ENCODE data around the gene HJV.

Gene HJV

GRCh38 chr1:146021050-146021445 is 487 bp downstream of the HJV start:
- no peak for DNase-seq

- no peak for DNase-seq
Observed at GRCh38 chr1:146020058-146021049, 1.2 kb downstream of the HJV start.

- DNase-seq = no peak
Observed at GRCh38 chr1:146019231-146020057, 2.1 kb downstream of the HJV start.

GRCh38 chr1:146016891-146017290 is 4.6 kb downstream of the HJV start:
- DNase-seq = no peak

GRCh38 chr1:146013559-146013922 is 8.0 kb downstream of the HJV start:
- no peak for DNase-seq

- DNase-seq = peak; percentile 18 to 74 (median 48)
Observed at GRCh38 chr1:146012703-146013558, 8.6 kb downstream of the HJV start.

GRCh38 chr1:146010126-146010738 is 11.3 kb downstream of the HJV start:
- no peak for DNase-seq

GRCh38 chr1:146007489-146008133 is 13.9 kb downstream of the HJV start:
- no peak for DNase-seq

- no peak for DNase-seq
Observed at GRCh38 chr1:146001709-146002108, 19.8 kb downstream of the HJV start.

- peak in 5 of 6 experiments; percentile 27 to 69 (median 50) for DNase-seq
Observed at GRCh38 chr1:145999321-146000024, 22.1 kb downstream of the HJV start.

GRCh38 chr1:145997718-145998023 is 23.9 kb downstream of the HJV start:
- DNase-seq = no peak

GRCh38 chr1:145997016-145997717 is 24.4 kb downstream of the HJV start:
- DNase-seq = peak; percentile 56 to 88 (median 74)

GRCh38 chr1:145996433-145997015 is 25.0 kb downstream of the HJV start, which contains the start of gene TXNIP:
TSS of gene TXNIP (minus strand) at chr1:145996579. CDS start at chr1:145996266, 313 bp downstream.
- DNase-seq = peak; percentile 75 to 96 (median 91)

GRCh38 chr1:145995964-145996432 is 25.5 kb downstream of the HJV start:
- no peak for DNase-seq

GRCh38 chr1:145995148-145995881 is 26.2 kb downstream of the HJV start:
- no peak for DNase-seq

- DNase-seq = peak in 2 of 6 experiments; percentile 12 to 26
Observed at GRCh38 chr1:145994391-145995120, 27.0 kb downstream of the HJV start.

- no peak for DNase-seq
Observed at GRCh38 chr1:145993618-145994390, 27.7 kb downstream of the HJV start.

Data from stimulated activated naive CD4-positive, alpha-beta T cell (primary cell).